AG04449 (cell line): ENCODE measurements around the gene TLE4.

Experiments
- CTCF ChIA-PET: fragments of 350-600 bp; formaldehyde crosslinking; extraction: SDS; loops from one replicate; lab custom pipeline; 2021; ENCODE audit warnings: antibody characterized with exemption; lab: Yijun Ruan, JAX
- POLR2A ChIA-PET: fragments of 400-600, 350-600 bp; formaldehyde crosslinking; extraction: SDS; loops from one replicate; lab custom pipeline; 2020; ENCODE audit warnings: antibody characterized with exemption, inconsistent platforms; lab: Yijun Ruan, JAX
- DNase-seq: peaks from one replicate; pipeline ENCODE4 v3.0.0-alpha.2; 2010; ENCODE audit warnings: low read depth, low spot score
- H3K4me3 ChIP-seq: 2 replicates; pipeline ENCODE4 v1.5.1; 2011; ENCODE audit warnings: low read depth, mild to moderate bottlenecking, control low read depth, low read length
- CTCF ChIP-seq: IDR thresholded peaks from one replicate; pipeline ENCODE4 v1.5.1; 2011; ENCODE audit warnings: mild to moderate bottlenecking, moderate library complexity, low read length, control low read depth, inconsistent platforms; ENCODE audit not compliant: insufficient read depth; ENCODE audit errors: missing control alignments

Gene TLE4

GRCh38 chr9:79592726-79593493 lies 21.1 kb downstream of the TLE4 start:
- DNase-seq = no peak
- no peak for TF ChIP-seq CTCF
- no peak overlapping the region for H3K4me3 ChIP-seq
- ChIA-PET CTCF (interaction anchor here (0.8 kb wide), 1 partner anchor 10 kb away, joined by 3 read pairs; no protein-coding TSS in a partner anchor), POLR2A (no interaction called here)

DNA sequence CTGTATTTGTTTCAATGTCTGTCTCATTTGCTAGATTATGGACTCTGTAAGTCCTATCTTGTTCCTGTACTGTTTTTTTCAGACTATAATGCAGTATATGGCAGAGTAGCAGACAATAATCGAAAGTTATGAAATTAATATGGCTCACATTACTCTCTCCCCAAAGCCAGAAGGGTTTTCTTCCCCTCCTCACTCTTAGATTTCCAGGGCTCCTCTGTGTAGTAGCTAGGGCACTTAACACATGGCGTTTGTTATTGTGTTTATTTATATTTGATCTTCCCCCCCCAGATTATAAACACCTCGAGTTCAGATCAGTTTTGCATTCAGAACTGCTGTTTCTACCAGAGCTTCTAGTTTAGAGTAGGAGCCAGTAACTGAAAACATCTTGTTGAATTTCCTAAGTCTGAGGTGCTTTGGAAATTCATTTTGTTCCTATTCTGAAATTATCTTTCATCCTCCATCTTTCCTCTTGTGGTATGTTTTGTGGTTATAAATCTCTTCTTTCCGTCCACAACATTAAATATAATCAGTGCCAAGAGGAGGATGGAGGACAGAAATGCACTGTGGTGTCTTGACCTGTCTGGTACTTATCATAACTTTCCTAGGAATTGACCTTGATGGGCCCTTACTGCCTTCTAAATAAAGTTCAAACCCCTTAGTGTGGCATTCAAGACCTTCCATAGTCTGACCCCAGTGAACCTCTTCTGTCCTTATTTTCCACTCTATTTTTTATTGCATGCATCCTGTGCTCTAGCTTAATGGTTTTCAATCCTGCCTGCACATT lies 27.0 kb downstream of the TLE4 start:
- ChIA-PET CTCF (interaction anchor here (1.0 to 1.1 kb wide), 2 partner anchors 8 to 13 kb away, joined by 3 to 4 read pairs; no protein-coding TSS in a partner anchor), POLR2A (no interaction called here)
- DNase-seq = no peak
- H3K4me3 ChIP-seq = no peak overlapping the region
- TF ChIP-seq CTCF = no peak

DNA sequence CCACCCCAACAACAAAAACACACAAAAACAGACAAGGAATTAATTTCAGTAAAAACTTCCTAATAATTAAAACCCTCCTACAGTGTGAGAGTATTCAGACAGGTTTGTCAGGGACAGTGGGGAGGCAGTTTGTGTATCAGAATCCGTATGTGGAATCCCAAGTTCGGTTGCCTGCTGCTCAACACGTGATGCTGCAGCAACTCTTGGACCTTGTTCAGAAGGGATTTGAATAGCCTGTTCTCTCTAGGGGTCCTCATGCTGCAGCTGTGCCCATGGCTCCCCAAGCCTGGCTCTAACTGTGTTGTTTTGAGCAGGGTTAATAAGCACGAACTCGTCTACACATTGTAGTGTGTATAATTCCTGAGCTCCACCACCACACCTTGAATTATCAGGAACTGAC lies 28.7 kb downstream of the TLE4 start:
- no peak for DNase-seq
- ChIA-PET CTCF (no interaction called here), POLR2A (no interaction called here)
- H3K4me3 ChIP-seq = no peak overlapping the region
- TF ChIP-seq CTCF = no peak

DNA sequence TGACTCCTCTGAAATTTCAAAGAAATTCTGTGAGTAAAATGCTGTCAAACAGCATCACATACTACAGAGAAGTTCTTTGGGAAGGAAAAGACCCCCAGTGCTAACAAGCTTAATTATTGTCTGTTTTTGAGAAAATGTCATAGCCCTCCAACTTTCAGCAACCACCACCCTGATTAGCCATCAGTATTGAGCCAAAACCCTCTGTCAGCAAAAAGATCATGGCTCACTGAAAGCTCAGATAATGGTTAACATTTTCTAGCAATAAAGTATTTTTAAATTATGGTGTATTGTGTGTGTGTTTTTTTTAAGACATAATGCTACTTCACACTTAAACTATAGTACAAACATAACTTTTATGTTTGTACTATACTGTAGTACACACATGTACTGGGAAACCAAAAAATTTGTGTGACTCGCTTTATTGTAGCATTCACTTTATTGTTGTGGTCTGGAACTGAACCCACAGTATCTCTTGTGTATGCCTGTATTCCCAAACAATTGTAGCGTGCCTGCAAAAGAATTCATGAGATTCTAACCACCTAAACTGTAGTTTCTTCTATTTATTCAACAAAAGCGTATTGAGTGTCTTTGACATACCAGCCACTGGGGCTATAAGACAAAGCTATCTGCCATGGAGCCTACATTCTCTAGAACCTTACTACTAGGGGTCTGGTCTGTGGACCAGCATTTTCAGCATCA lies 31.6 kb downstream of the TLE4 start:
- H3K4me3 ChIP-seq = no peak overlapping the region
- CTCF ChIA-PET = interaction anchor here (1.1 to 1.6 kb wide), 2 partner anchors 11 to 13 kb away, joined by 3 read pairs; no protein-coding TSS in a partner anchor
- no peak for TF ChIP-seq CTCF
- POLR2A ChIA-PET = no interaction called here
- DNase-seq = no peak

- ChIA-PET CTCF (interaction anchor here (1.0 kb wide), 1 partner anchor 10 kb away, joined by 3 read pairs; no protein-coding TSS in a partner anchor), POLR2A (no interaction called here)
- TF ChIP-seq CTCF = no peak
- no peak overlapping the region for H3K4me3 ChIP-seq
- DNase-seq = no peak
These were observed 32.4 kb downstream of the TLE4 start for GRCh38 chr9:79604149-79604548.
